Stimulated activated CD8-positive, alpha-beta memory T cell treated with anti-CD3 and anti-CD28 coated beads, Interleukin-15, amount 100 ng/mL, for 24 hours (primary cell): Measurements from ENCODE around the gene GRID2.

Source experiments
- DNase-seq: peaks from one replicate; pipeline ENCODE4 v3.0.0-alpha.2; 2020; ENCODE audit warnings: low read depth

GRID2 gene

GRCh38 chr4:92733231-92733630 lies 429.5 kb downstream of the GRID2 start:
- DNase-seq, result no peak

- DNase-seq, result no peak
Observed at GRCh38 chr4:92735025-92735665, 431.4 kb downstream of the GRID2 start.

- no peak for DNase-seq
Observed at GRCh38 chr4:92760433-92760832, 456.7 kb downstream of the GRID2 start.

GRCh38 chr4:92776080-92776479 lies 472.3 kb downstream of the GRID2 start:
- no peak for DNase-seq

- no peak for DNase-seq
Observed at GRCh38 chr4:92789741-92790140, 486.0 kb downstream of the GRID2 start.

GRCh38 chr4:92791871-92792440 lies 488.2 kb downstream of the GRID2 start:
- DNase-seq, result no peak

- DNase-seq, result no peak
Observed at GRCh38 chr4:92809381-92809780, 505.6 kb downstream of the GRID2 start.

GRCh38 chr4:92812652-92813051 lies 508.9 kb downstream of the GRID2 start:
- DNase-seq, result no peak

GRCh38 chr4:92814677-92815076 lies 510.9 kb downstream of the GRID2 start:
- no peak for DNase-seq

GRCh38 chr4:92825256-92825655 lies 521.5 kb downstream of the GRID2 start:
- DNase-seq, result no peak

GRCh38 chr4:92825791-92826190 lies 522.0 kb downstream of the GRID2 start:
- DNase-seq, result no peak

GRCh38 chr4:92830771-92831170 lies 527.0 kb downstream of the GRID2 start:
- DNase-seq, result no peak

- no peak for DNase-seq
Observed at GRCh38 chr4:92840880-92841279, 537.1 kb downstream of the GRID2 start.

- no peak for DNase-seq
Observed at GRCh38 chr4:92843784-92844183, 540.0 kb downstream of the GRID2 start.

GRCh38 chr4:92847026-92847425 lies 543.3 kb downstream of the GRID2 start:
- DNase-seq, result no peak

- DNase-seq, result no peak
Observed at GRCh38 chr4:92862509-92862908, 558.7 kb downstream of the GRID2 start.

GRCh38 chr4:92864096-92864495 lies 560.3 kb downstream of the GRID2 start:
- DNase-seq, result no peak

- no peak for DNase-seq
Observed at GRCh38 chr4:92872604-92873003, 568.8 kb downstream of the GRID2 start.

- no peak for DNase-seq
Observed at GRCh38 chr4:92885632-92886031, 581.9 kb downstream of the GRID2 start.

GRCh38 chr4:92952426-92952825 lies 648.7 kb downstream of the GRID2 start:
- DNase-seq, result no peak

GRCh38 chr4:92952897-92953296 lies 649.1 kb downstream of the GRID2 start:
- no peak for DNase-seq

GRCh38 chr4:92953462-92953861 lies 649.7 kb downstream of the GRID2 start:
- no peak for DNase-seq

GRCh38 chr4:92961881-92962280 lies 658.1 kb downstream of the GRID2 start:
- no peak for DNase-seq

GRCh38 chr4:92962831-92963230 lies 659.1 kb downstream of the GRID2 start:
- DNase-seq, result no peak
